Measurements from ENCODE around the gene ODAD3.
A peak's percentile ranks its signal among the peaks of the same experiment; 100 is the strongest.
"Not testable (repeated sequence)": the region's sequence is repeated elsewhere in the genome, so short reads cannot be mapped to it uniquely, and the experiment has no call there.

The ODAD3 gene

GRCh38 chr19:11458912-11459311 lies 24.0 kb upstream of the ODAD3 start:
- not testable (repeated sequence) for DNase-seq

- no peak for DNase-seq
Observed at GRCh38 chr19:11458236-11458900, 23.4 kb upstream of the ODAD3 start.

- no peak for DNase-seq
Observed at GRCh38 chr19:11457831-11458230, 22.9 kb upstream of the ODAD3 start.

- DNase-seq = no peak
Observed at GRCh38 chr19:11457115-11457514, 22.2 kb upstream of the ODAD3 start.

DNA sequence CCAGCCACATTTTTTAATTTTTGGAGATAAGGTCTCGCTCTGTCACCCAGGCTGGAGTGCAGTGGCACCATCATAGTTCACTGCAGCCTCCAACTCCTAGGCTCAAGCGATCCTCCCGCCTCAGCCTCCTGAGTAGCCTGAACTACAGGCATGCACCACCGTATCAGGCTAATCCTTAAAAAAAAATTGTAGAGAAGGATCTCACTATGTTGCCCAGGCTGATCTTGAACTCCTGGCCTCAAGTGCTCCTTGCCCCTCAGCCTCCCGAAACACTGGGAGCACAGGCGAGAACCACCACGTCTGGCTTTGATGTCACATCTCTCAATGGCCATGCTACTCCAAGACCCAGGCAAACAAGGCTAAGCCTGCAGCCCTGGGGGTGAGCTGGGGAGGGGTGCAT lies 21.7 kb upstream of the ODAD3 start:
- DNase-seq = no peak

DNA sequence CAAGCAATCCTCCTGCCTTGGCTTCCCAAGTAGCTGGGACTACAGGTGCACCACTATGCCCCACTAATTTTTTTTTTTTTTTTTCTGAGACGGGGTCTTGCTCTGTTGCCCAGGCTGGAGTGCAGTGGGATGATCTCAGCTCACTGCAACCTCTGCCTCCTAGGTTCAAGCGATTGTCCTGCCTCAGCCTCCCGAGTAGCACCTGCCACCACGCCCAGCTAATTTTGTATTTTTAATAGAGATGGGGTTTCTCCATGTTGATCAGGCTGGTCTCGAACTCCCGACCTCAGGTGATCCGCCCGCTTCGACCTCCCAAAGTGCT lies 20.3 kb upstream of the ODAD3 start:
- not testable (repeated sequence) for DNase-seq

- DNase-seq = peak; percentile 50
Observed at GRCh38 chr19:11453468-11454341, 18.8 kb upstream of the ODAD3 start.

- no peak for DNase-seq
Observed at GRCh38 chr19:11452620-11453310, 17.8 kb upstream of the ODAD3 start.

DNA sequence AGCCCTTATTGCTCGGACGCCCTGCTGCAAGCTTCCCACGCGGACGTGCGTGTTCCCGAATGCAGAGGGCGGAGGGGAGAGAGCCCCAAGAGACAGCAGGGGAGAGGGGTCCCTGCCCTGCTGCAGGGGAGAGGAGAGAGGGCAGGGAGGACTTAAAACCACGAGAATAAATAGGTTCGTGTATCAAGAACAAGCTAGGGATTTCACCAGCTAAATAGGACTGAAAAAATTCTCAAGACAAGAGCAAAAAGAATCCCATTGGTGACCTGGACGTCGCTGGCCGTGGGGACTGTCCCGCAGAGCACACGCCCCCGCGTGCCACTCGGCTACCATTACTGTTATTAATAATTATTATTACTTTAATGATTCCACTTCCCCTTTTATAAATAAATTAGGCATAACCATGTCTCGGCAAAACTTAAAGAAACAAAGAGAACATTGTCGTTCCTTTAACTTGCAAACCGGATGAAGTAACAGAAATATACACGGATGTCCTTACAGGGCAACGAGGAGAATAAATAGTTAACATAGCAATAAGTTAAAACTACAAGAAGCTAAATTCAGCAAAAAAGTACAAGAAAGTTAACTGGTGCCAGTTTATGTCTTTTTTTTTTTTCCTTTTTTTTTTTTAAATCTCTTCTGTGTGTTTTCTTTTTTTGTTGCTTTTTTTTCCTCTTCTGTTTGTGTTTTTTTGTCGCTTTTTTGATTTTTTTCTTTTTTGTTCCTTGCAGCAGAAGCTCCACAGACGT lies 17.1 kb upstream of the ODAD3 start:
- no peak for DNase-seq

- no peak for DNase-seq
Observed at GRCh38 chr19:11451327-11451870, 16.5 kb upstream of the ODAD3 start.

GRCh38 chr19:11450570-11451326 lies 15.8 kb upstream of the ODAD3 start:
- no peak for DNase-seq

DNA sequence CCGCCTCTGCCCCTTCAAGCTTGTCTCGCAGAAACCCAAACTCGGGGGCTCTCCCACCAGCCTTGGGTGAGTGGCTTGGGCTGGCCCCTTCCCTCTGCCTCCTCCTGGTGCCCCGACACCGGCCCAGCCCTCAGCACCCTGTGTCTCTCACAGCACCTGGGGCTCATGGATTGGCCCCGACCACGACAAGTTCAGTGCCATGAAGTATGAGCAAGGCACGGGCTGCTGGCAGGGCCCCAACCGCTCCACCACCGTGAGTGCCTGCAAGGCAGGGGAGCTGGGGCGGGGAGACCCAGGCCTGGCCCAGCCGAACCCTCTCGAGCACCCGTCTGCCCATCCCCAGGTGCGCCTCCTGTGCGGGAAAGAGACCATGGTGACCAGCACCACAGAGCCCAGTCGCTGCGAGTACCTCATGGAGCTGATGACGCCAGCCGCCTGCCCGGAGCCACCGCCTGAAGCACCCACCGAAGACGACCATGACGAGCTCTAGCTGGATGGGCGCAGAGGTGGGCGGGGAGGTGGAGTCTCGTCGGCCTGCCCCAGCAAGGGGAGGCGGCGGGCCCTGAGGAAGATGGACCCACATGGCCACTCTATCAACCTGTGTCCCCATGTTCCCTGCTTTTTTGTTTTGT lies 14.1 kb upstream of the ODAD3 start:
- no peak for DNase-seq

DNA sequence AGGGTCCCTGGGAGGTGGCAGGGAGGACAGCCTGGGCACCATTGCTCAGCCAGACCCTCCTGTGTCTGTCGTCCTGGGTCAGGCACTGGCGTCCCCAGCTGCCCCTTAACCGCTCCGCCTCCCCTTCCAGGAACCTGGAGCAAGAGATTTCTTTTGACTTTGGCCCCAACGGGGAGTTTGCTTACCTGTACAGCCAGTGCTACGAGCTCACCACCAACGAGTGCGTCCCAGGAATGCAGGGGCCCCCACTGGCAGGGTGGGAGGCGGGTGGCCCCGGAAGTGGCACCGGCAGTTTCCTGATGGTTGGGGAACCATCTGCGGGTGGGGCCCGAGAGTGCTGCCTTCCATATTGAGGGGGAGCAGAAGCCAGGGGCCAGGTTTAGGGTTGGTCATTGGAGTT lies 13.5 kb upstream of the ODAD3 start:
- DNase-seq = no peak

GRCh38 chr19:11447347-11448262 lies 12.7 kb upstream of the ODAD3 start:
- no peak for DNase-seq

GRCh38 chr19:11446652-11447301 lies 11.9 kb upstream of the ODAD3 start:
- DNase-seq = peak; percentile 67

- no peak for DNase-seq
Observed at GRCh38 chr19:11446271-11446651, 11.3 kb upstream of the ODAD3 start.

- DNase-seq = no peak
Observed at GRCh38 chr19:11445141-11445540, 10.2 kb upstream of the ODAD3 start.

- no peak for DNase-seq
Observed at GRCh38 chr19:11444059-11444458, 9.1 kb upstream of the ODAD3 start.

GRCh38 chr19:11437955-11438354 lies 3.0 kb upstream of the ODAD3 start:
- no peak for DNase-seq

DNA sequence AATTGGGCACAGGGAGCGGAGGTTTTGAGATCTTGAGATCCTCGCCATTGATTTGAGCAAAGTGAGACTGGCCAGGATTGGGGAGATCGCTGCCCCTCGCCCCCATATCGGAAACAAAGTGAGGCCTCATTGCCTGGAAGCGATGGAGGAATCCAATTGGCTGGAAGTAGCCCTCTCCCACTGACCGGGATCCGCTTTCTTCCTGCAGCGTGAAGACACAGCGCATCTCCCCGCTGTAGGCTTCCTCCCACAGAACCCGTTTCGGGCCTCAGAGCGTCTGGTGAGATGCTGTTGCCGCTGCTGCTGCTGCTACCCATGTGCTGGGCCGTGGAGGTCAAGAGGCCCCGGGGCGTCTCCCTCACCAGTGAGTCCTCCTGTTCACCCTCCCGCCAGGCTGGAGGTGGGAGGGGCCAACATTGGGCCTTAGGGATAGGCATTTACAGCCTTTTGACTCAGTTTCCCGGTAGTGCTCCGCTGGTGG lies 952 bp upstream of the ODAD3 start:
- peak; percentile 62 for DNase-seq
